B cell (primary cell): ENCODE measurements around the gene MED26.

Source experiments
- CTCF ChIP-seq: fragments of 200-600 bp; IDR thresholded peaks from one replicate; pipeline ENCODE4 v1.8.0; 2022; ENCODE audit warnings: antibody characterized with exemption, mild to moderate bottlenecking
- EZH2 ChIP-seq: IDR thresholded peaks from 2 replicates; pipeline ENCODE4 v1.6.1; 2012; ENCODE audit warnings: borderline replicate concordance, low read depth, mild to moderate bottlenecking, moderate library complexity, low read length; ENCODE audit not compliant: insufficient read depth, poor library complexity, severe bottlenecking

- TF ChIP-seq CTCF: no peak
- no peak for TF ChIP-seq EZH2
Measured at GRCh38 chr19:16660763-16661479, 32.9 kb upstream of the MED26 start, which contains the start of gene TMEM38A.
